Astrocyte (in vitro differentiated cells and primary cell): ENCODE data around the gene C1orf21. TPM values are rescaled to one million over a fixed set of nuclear protein-coding genes. Genes with fewer than 3 reads are reported as not detected.

ENCODE experiments used
- DNase-seq: peaks from one replicate; pipeline ENCODE4 v3.0.0-alpha.2; 2010; ENCODE audit warnings: low read depth
- FAIRE-seq: peaks from 2 replicates; lab custom pipeline; 2011; peaks lifted over from hg19 to GRCh38; lab: Jason Lieb, UNC
- H2AFZ ChIP-seq: 2 replicates; pipeline ENCODE4 v1.6.0; 2012; ENCODE audit warnings: low read depth, low read length, inconsistent platforms
- H3K27ac ChIP-seq: 2 replicates; pipeline ENCODE4 v1.5.1; 2011; ENCODE audit warnings: low read depth, low read length, inconsistent platforms
- H3K27me3 ChIP-seq: 2 replicates; pipeline ENCODE4 v1.6.0; 2011; ENCODE audit warnings: low read length, inconsistent platforms; ENCODE audit not compliant: insufficient read depth
- H3K36me3 ChIP-seq: 2 replicates; pipeline ENCODE4 v1.5.1; 2011; ENCODE audit warnings: low read length, inconsistent platforms; ENCODE audit not compliant: insufficient read depth
- H3K4me1 ChIP-seq: 2 replicates; pipeline ENCODE4 v1.5.1; 2011; ENCODE audit warnings: low read length, inconsistent platforms; ENCODE audit not compliant: insufficient read depth
- H3K4me2 ChIP-seq: 2 replicates; pipeline ENCODE4 v1.6.0; 2012; ENCODE audit warnings: low read length, inconsistent platforms
- H3K4me3 ChIP-seq: 2 replicates; pipeline ENCODE4 v1.5.1; 2011; ENCODE audit warnings: low read depth, mild to moderate bottlenecking, low read length, inconsistent platforms; ENCODE audit not compliant: insufficient read depth
- H3K79me2 ChIP-seq: 2 replicates; pipeline ENCODE4 v1.6.0; 2012; ENCODE audit warnings: mild to moderate bottlenecking, low read length, inconsistent platforms; ENCODE audit not compliant: insufficient read depth
- H3K9ac ChIP-seq: 2 replicates; pipeline ENCODE4 v1.6.0; 2012; ENCODE audit warnings: mild to moderate bottlenecking, low read length, inconsistent platforms
- H3K9me3 ChIP-seq: 2 replicates; pipeline ENCODE4 v1.5.1; 2012; ENCODE audit warnings: low read depth, mild to moderate bottlenecking, low read length, inconsistent platforms; ENCODE audit not compliant: insufficient read depth
- H4K20me1 ChIP-seq: 2 replicates; pipeline ENCODE4 v1.6.0; 2012; ENCODE audit warnings: low read length, inconsistent platforms; ENCODE audit not compliant: insufficient read depth
- H3K27ac Mint-ChIP-seq: one replicate; pipeline ENCODE4 v1.8.0; 2021; ENCODE audit warnings: mild to moderate bottlenecking, mixed read lengths; ENCODE audit not compliant: unreplicated experiment
- H3K27me3 Mint-ChIP-seq: one replicate; pipeline ENCODE4 v1.8.0; 2021; ENCODE audit warnings: low read depth, mixed read lengths; ENCODE audit not compliant: unreplicated experiment
- H3K36me3 Mint-ChIP-seq: one replicate; pipeline ENCODE4 v1.8.0; 2021; ENCODE audit warnings: low read depth, mixed read lengths; ENCODE audit not compliant: unreplicated experiment
- H3K4me1 Mint-ChIP-seq: one replicate; pipeline ENCODE4 v1.8.0; 2021; ENCODE audit warnings: low read depth, mixed read lengths; ENCODE audit not compliant: unreplicated experiment
- H3K4me3 Mint-ChIP-seq: one replicate; pipeline ENCODE4 v1.8.0; 2021; ENCODE audit warnings: mild to moderate bottlenecking, moderate library complexity, mixed read lengths; ENCODE audit not compliant: unreplicated experiment
- H3K9me3 Mint-ChIP-seq: one replicate; pipeline ENCODE4 v1.8.0; 2021; ENCODE audit warnings: mild to moderate bottlenecking, mixed read lengths; ENCODE audit not compliant: unreplicated experiment
- CTCF ChIP-seq: IDR thresholded peaks from 2 replicates; pipeline ENCODE4 v1.5.1; 2011; ENCODE audit warnings: low read depth, mild to moderate bottlenecking, inconsistent platforms, low read length, moderate library complexity; ENCODE audit not compliant: insufficient read depth
- EZH2 ChIP-seq: IDR thresholded peaks from 2 replicates; pipeline ENCODE4 v1.6.1; 2012; ENCODE audit warnings: mild to moderate bottlenecking, low read length, inconsistent platforms; ENCODE audit not compliant: insufficient read depth
- total RNA-seq: library from RNA; stranded (reverse); gene quantifications from 2 replicates; pipeline ENCODE4 v1.2.1, GENCODE V29; 2021

The C1orf21 gene
- total RNA-seq, 1 donor from 2014 or later: 15.1 TPM

DNA sequence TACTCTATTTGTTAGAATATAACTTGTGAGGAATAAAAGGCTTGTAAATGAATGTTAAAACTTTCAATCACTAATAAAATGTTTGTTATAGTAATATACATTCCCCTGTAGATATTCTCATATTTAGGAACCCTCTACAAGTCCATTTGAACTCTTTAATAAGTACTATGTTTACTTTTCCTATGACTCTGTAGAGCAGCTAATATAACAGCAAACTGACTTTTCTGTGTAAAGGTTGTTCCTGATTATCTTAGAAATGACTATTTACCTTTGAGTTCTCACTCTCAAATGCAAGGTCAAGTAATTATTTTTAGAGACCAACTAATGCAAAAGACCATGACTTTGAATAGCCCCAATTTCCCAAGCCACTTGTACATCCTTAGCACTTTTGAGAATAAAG lies 130.3 kb downstream of the C1orf21 start:
- Mint-ChIP-seq H3K4me1 (peaks cover 9% of the 10 kb centered on the region), H3K4me3 (no peak overlapping the region), H3K27ac (no peak overlapping the region), H3K27me3 (no peaks in the 10 kb centered on the region), H3K9me3 (no peaks in the 10 kb centered on the region), H3K36me3 (no peaks in the 10 kb centered on the region)
- TF ChIP-seq EZH2 (no peak), CTCF (no peak)
- FAIRE-seq (no peak), DNase-seq (no peak)
- Histone ChIP-seq H3K4me2 (no peak overlapping the region), H3K4me3 (no peak overlapping the region), H3K27ac (no peak overlapping the region), H2AFZ (no peak overlapping the region), H3K4me1 (no peaks in the 10 kb centered on the region), H4K20me1 (no peaks in the 10 kb centered on the region), H3K27me3 (no peaks in the 10 kb centered on the region), H3K79me2 (no peaks in the 10 kb centered on the region), H3K9me3 (no peaks in the 10 kb centered on the region), H3K9ac (no peak overlapping the region), H3K36me3 (no peaks in the 10 kb centered on the region)

DNA sequence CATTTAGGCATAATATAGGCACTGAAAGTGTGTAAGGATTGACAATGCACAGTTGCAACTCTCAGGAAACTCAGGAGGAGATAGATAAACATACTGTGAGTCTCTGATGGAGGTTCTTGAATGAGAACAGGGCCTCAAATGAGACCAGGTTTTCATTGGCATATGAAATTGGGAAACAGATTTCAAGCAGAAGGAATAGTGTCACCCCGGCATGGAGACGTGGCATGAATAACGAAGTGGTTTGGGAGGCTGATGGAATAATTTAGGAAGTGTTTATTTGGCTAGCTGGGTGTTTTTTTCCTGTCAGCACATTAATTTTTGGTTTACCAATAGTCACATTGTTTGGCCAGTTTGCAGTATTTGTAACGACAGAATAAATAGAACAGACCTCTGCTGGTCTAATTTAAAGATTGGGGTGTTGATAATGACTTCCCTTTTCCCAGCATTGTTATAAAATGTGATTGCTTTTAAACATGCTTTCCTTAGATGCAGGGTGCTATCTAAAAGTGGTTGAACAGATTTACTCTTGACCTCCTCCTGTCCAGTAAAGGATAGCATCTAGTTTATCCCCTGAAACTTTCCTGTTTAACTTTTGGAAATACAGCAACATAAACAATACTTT lies 132.0 kb downstream of the C1orf21 start:
- no peaks in the 10 kb centered on the region for H3K9me3 Mint-ChIP-seq
- Histone ChIP-seq H3K36me3 (no peaks in the 10 kb centered on the region), H3K27me3 (no peaks in the 10 kb centered on the region)

More for the DNA sequence above, 132.0 kb downstream of the C1orf21 start:
- H3K4me2 ChIP-seq: no peak overlapping the region
- no peak overlapping the region for H3K27ac Mint-ChIP-seq
- FAIRE-seq (no peak), DNase-seq (no peak)
- no peak overlapping the region for H3K27ac ChIP-seq
- no peaks in the 10 kb centered on the region for H3K79me2 ChIP-seq
- H3K4me1 ChIP-seq: no peaks in the 10 kb centered on the region
- H3K4me3 ChIP-seq: no peak overlapping the region
- peaks cover 6% of the 10 kb centered on the region for H3K4me1 Mint-ChIP-seq
- no peaks in the 10 kb centered on the region for H4K20me1 ChIP-seq
- no peaks in the 10 kb centered on the region for H3K9me3 ChIP-seq
- H3K27me3 Mint-ChIP-seq: no peaks in the 10 kb centered on the region
- H3K9ac ChIP-seq: no peak overlapping the region
- TF ChIP-seq CTCF (no peak), EZH2 (no peak)
- H2AFZ ChIP-seq: no peak overlapping the region
- H3K36me3 Mint-ChIP-seq: no peaks in the 10 kb centered on the region
- H3K4me3 Mint-ChIP-seq: no peak overlapping the region
